Progenitor cell of endocrine pancreas (in vitro differentiated cells): ENCODE data around the gene LYRM1. TPM values are rescaled to one million over a fixed set of nuclear protein-coding genes. Genes with fewer than 3 reads are reported as not detected.

Source experiments
- DNase-seq: peaks from one replicate; pipeline ENCODE4 v3.0.0; 2021; ENCODE audit warnings: low spot score; ENCODE audit not compliant: unreplicated experiment
- H3K27ac Mint-ChIP-seq: 2 replicates; pipeline ENCODE4 v1.8.0; 2021; ENCODE audit warnings: mild to moderate bottlenecking, moderate library complexity, mixed read lengths
- H3K27me3 Mint-ChIP-seq: 2 replicates; pipeline ENCODE4 v1.8.0; 2021; ENCODE audit warnings: mixed read lengths
- H3K36me3 Mint-ChIP-seq: 2 replicates; pipeline ENCODE4 v1.8.0; 2022; ENCODE audit warnings: mixed read lengths; ENCODE audit not compliant: insufficient read depth
- H3K4me1 Mint-ChIP-seq: 2 replicates; pipeline ENCODE4 v1.8.0; 2021; ENCODE audit warnings: low read depth, mixed read lengths
- H3K4me3 Mint-ChIP-seq: 2 replicates; pipeline ENCODE4 v1.8.0; 2021; ENCODE audit warnings: low read depth, mild to moderate bottlenecking, moderate library complexity, mixed read lengths
- H3K9me3 Mint-ChIP-seq: 2 replicates; pipeline ENCODE4 v1.8.0; 2021; ENCODE audit warnings: low read depth, mixed read lengths
- CTCF ChIP-seq: fragments of 200-600 bp; sonication (generic); IDR thresholded peaks from one replicate; pipeline ENCODE4 v1.5.0; 2021; ENCODE audit warnings: antibody characterized with exemption, mild to moderate bottlenecking; ENCODE audit not compliant: unreplicated experiment
- total RNA-seq: library from RNA; stranded (reverse); gene quantifications from 2 replicates; pipeline ENCODE4 v1.2.1, GENCODE V29; 2021

Gene LYRM1
- total RNA-seq, 1 donor from 2014 or later = 34.2 TPM

GRCh38 chr16:20910781-20911321, 10.3 kb downstream of the LYRM1 start:
- Mint-ChIP-seq H3K4me1 (peaks cover 11% of the 10 kb centered on the region), H3K36me3 (peaks cover 5% of the 10 kb centered on the region), H3K4me3 (no peak overlapping the region), H3K27ac (no peak overlapping the region), H3K27me3 (no peaks in the 10 kb centered on the region), H3K9me3 (no peaks in the 10 kb centered on the region)
- no peak for DNase-seq
- TF ChIP-seq CTCF = no peak

- Mint-ChIP-seq H3K27ac (no peak overlapping the region), H3K4me3 (no peak overlapping the region), H3K36me3 (peaks cover 8% of the 10 kb centered on the region), H3K9me3 (no peaks in the 10 kb centered on the region), H3K27me3 (no peaks in the 10 kb centered on the region), H3K4me1 (peaks cover 7% of the 10 kb centered on the region)
- TF ChIP-seq CTCF = no peak
- DNase-seq = no peak
Measured at GRCh38 chr16:20911361-20911760, 10.8 kb downstream of the LYRM1 start.

GRCh38 chr16:20916289-20916688, 15.7 kb downstream of the LYRM1 start:
- no peak for DNase-seq
- Mint-ChIP-seq H3K4me1 (peaks cover 4% of the 10 kb centered on the region), H3K4me3 (no peak overlapping the region), H3K27ac (no peak overlapping the region), H3K36me3 (peaks cover 10% of the 10 kb centered on the region), H3K27me3 (no peaks in the 10 kb centered on the region), H3K9me3 (no peaks in the 10 kb centered on the region)
- no peak for TF ChIP-seq CTCF

GRCh38 chr16:20916942-20917341, 16.4 kb downstream of the LYRM1 start:
- Mint-ChIP-seq H3K4me1 (peaks cover 4% of the 10 kb centered on the region), H3K9me3 (no peaks in the 10 kb centered on the region), H3K27me3 (no peaks in the 10 kb centered on the region), H3K36me3 (peaks cover 10% of the 10 kb centered on the region), H3K4me3 (no peak overlapping the region), H3K27ac (no peak overlapping the region)
- TF ChIP-seq CTCF = no peak
- DNase-seq = no peak

- no peak overlapping the region for H3K27ac Mint-ChIP-seq
- no peak for TF ChIP-seq CTCF
- H3K27me3 Mint-ChIP-seq = no peaks in the 10 kb centered on the region
- H3K36me3 Mint-ChIP-seq = peaks cover 11% of the 10 kb centered on the region
- no peak for DNase-seq
- no peaks in the 10 kb centered on the region for H3K9me3 Mint-ChIP-seq
- no peak overlapping the region for H3K4me3 Mint-ChIP-seq
- H3K4me1 Mint-ChIP-seq = peaks cover 3% of the 10 kb centered on the region
Measured at GRCh38 chr16:20918486-20919239, 18.1 kb downstream of the LYRM1 start.
